Adipocyte (in vitro differentiated cells): Measurements from ENCODE around the gene SEMA4B.

Experiments used
- DNase-seq: peaks from one replicate; pipeline ENCODE4 v3.0.0-alpha.2; 2015; ENCODE audit warnings: low read depth
- H3K27me3 ChIP-seq: replicated peaks from 2 replicates; pipeline ENCODE4 v1.7.0; 2013; ENCODE audit warnings: mild to moderate bottlenecking, low read length, moderate library complexity; ENCODE audit not compliant: control insufficient read depth, insufficient read depth
- H3K36me3 ChIP-seq: 2 replicates; pipeline ENCODE4 v1.7.0; 2013; ENCODE audit warnings: low read length, mild to moderate bottlenecking, moderate library complexity; ENCODE audit not compliant: control insufficient read depth, insufficient read depth, severe bottlenecking
- H3K4me1 ChIP-seq: 2 replicates; pipeline ENCODE4 v1.7.0; 2013; ENCODE audit warnings: mild to moderate bottlenecking, low read length, moderate library complexity; ENCODE audit not compliant: control insufficient read depth, insufficient read depth
- H3K4me3 ChIP-seq: 2 replicates; pipeline ENCODE4 v1.7.0; 2013; ENCODE audit warnings: mild to moderate bottlenecking, low read length, moderate library complexity
- H3K9ac ChIP-seq: 2 replicates; pipeline ENCODE4 v1.7.0; 2013; ENCODE audit warnings: mild to moderate bottlenecking, low read length, moderate library complexity
- H3K9me3 ChIP-seq: 2 replicates; pipeline ENCODE4 v1.7.0; 2013; ENCODE audit warnings: mild to moderate bottlenecking, low read length, moderate library complexity; ENCODE audit not compliant: control insufficient read depth

The SEMA4B gene

GRCh38 chr15:90192961-90193786, 8.0 kb upstream of the SEMA4B start:
- H3K4me3 ChIP-seq, result no peak overlapping the region
- no peak for DNase-seq
- peaks cover 14% of the 10 kb centered on the region for H3K4me1 ChIP-seq
- no peaks in the 10 kb centered on the region for H3K27me3 ChIP-seq
- no peaks in the 10 kb centered on the region for H3K9me3 ChIP-seq
- H3K9ac ChIP-seq, result no peak overlapping the region
- no peaks in the 10 kb centered on the region for H3K36me3 ChIP-seq

GRCh38 chr15:90194655-90195054, 6.5 kb upstream of the SEMA4B start:
- Histone ChIP-seq H3K9ac (no peak overlapping the region), H3K27me3 (no peaks in the 10 kb centered on the region), H3K4me3 (no peak overlapping the region), H3K9me3 (no peaks in the 10 kb centered on the region), H3K4me1 (peaks cover 18% of the 10 kb centered on the region), H3K36me3 (no peaks in the 10 kb centered on the region)
- DNase-seq, result no peak

- Histone ChIP-seq H3K4me3 (peak overlapping the region; percentile 87), H3K4me1 (peaks cover 22% of the 10 kb centered on the region), H3K9ac (peak overlapping the region; percentile 83), H3K36me3 (no peaks in the 10 kb centered on the region), H3K9me3 (no peaks in the 10 kb centered on the region), H3K27me3 (no peaks in the 10 kb centered on the region)
- no peak for DNase-seq
Measured at GRCh38 chr15:90200534-90201129, 498 bp upstream of the SEMA4B start.

GRCh38 chr15:90201944-90202375, 830 bp downstream of the SEMA4B start:
- peak overlapping the region; percentile 83 for H3K9ac ChIP-seq
- no peaks in the 10 kb centered on the region for H3K9me3 ChIP-seq
- peak; percentile 27 for DNase-seq
- peak overlapping the region; percentile 87 for H3K4me3 ChIP-seq
- H3K36me3 ChIP-seq, result peaks cover 5% of the 10 kb centered on the region
- H3K4me1 ChIP-seq, result peaks cover 23% of the 10 kb centered on the region
- no peaks in the 10 kb centered on the region for H3K27me3 ChIP-seq

GRCh38 chr15:90202929-90203328, 1.8 kb downstream of the SEMA4B start:
- Histone ChIP-seq H3K36me3 (peaks cover 5% of the 10 kb centered on the region), H3K9me3 (no peaks in the 10 kb centered on the region), H3K4me1 (peaks cover 23% of the 10 kb centered on the region), H3K27me3 (no peaks in the 10 kb centered on the region), H3K4me3 (no peak overlapping the region), H3K9ac (no peak overlapping the region)
- DNase-seq, result no peak

GRCh38 chr15:90203473-90203872, 2.3 kb downstream of the SEMA4B start:
- Histone ChIP-seq H3K9me3 (no peaks in the 10 kb centered on the region), H3K9ac (no peak overlapping the region), H3K4me3 (no peak overlapping the region), H3K4me1 (peaks cover 18% of the 10 kb centered on the region), H3K27me3 (no peaks in the 10 kb centered on the region), H3K36me3 (peaks cover 5% of the 10 kb centered on the region)
- no peak for DNase-seq

- no peak overlapping the region for H3K9ac ChIP-seq
- no peaks in the 10 kb centered on the region for H3K9me3 ChIP-seq
- H3K4me1 ChIP-seq, result peaks cover 16% of the 10 kb centered on the region
- DNase-seq, result no peak
- H3K36me3 ChIP-seq, result peaks cover 5% of the 10 kb centered on the region
- no peaks in the 10 kb centered on the region for H3K27me3 ChIP-seq
- H3K4me3 ChIP-seq, result no peak overlapping the region
Measured at GRCh38 chr15:90203922-90204321, 2.8 kb downstream of the SEMA4B start.

- H3K4me1 ChIP-seq, result peaks cover 16% of the 10 kb centered on the region
- no peaks in the 10 kb centered on the region for H3K27me3 ChIP-seq
- DNase-seq, result no peak
- H3K4me3 ChIP-seq, result no peak overlapping the region
- H3K9me3 ChIP-seq, result no peaks in the 10 kb centered on the region
- H3K36me3 ChIP-seq, result peaks cover 10% of the 10 kb centered on the region
- H3K9ac ChIP-seq, result no peak overlapping the region
Measured at GRCh38 chr15:90205050-90205848, 4.1 kb downstream of the SEMA4B start.

- Histone ChIP-seq H3K27me3 (no peaks in the 10 kb centered on the region), H3K9ac (no peak overlapping the region), H3K36me3 (peaks cover 11% of the 10 kb centered on the region), H3K4me3 (no peak overlapping the region), H3K4me1 (peaks cover 10% of the 10 kb centered on the region), H3K9me3 (no peaks in the 10 kb centered on the region)
- no peak for DNase-seq
Measured at GRCh38 chr15:90205886-90206285, 4.8 kb downstream of the SEMA4B start.

GRCh38 chr15:90207252-90207651, 6.1 kb downstream of the SEMA4B start:
- DNase-seq, result no peak
- H3K4me3 ChIP-seq, result no peak overlapping the region
- no peaks in the 10 kb centered on the region for H3K9me3 ChIP-seq
- H3K27me3 ChIP-seq, result no peaks in the 10 kb centered on the region
- H3K9ac ChIP-seq, result no peak overlapping the region
- peaks cover 11% of the 10 kb centered on the region for H3K4me1 ChIP-seq
- H3K36me3 ChIP-seq, result peaks cover 11% of the 10 kb centered on the region

GRCh38 chr15:90208356-90208755, 7.2 kb downstream of the SEMA4B start:
- Histone ChIP-seq H3K4me1 (peaks cover 9% of the 10 kb centered on the region), H3K27me3 (no peaks in the 10 kb centered on the region), H3K9me3 (no peaks in the 10 kb centered on the region), H3K9ac (no peak overlapping the region), H3K36me3 (peaks cover 11% of the 10 kb centered on the region), H3K4me3 (no peak overlapping the region)
- no peak for DNase-seq
